Esophagus muscularis mucosa (tissue), 3 donors: ENCODE data around the gene CELF4.

Experiments
- POLR2AphosphoS5 ChIP-seq, 2 donors: sonication (generic); formaldehyde crosslinking; IDR thresholded peaks; one replicate each; pipeline ENCODE4 v1.6.1; 2017; ENCODE audit warnings: antibody characterized with exemption in 2 of 2
- TF ChIP-seq, protein P1 (sequence below), 3 experiments: fragments of 200-600 bp in 2 of 3; fragments of 450-650 bp in 1 of 3; sonication (generic) in 2 of 3; IDR thresholded peaks; one replicate each; pipeline ENCODE4 v1.5.1; 2017 to 2019; ENCODE audit warnings: antibody characterized with exemption in 3 of 3, mild to moderate bottlenecking in 2 of 3, moderate library complexity in 1 of 3

DNA sequence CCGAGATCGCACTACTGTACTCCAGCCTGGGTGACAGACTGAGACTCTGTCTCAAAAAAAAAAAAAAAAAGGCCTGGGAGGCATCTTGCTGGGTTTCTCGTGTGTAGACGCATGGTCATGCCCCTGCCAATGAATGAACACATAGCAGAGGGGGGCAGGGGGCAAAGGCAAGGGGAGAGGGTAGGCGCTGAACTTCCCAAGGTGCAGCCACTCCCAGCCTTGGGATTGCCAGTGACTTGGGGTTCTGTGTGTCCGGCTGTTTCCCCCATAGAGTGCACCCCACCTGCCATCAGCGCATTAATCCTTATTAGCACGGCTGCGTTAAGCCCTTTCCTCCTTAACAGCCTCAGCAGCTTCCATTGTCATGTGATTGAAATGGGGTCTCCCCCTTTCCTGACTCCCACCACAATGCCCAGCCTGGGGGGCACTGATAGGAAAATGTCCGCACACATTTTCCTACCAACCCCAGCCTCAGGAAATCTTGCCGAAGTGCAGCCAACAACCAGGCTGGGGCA is 225.8 kb downstream of the CELF4 start:
- TF ChIP-seq, protein P1, sequence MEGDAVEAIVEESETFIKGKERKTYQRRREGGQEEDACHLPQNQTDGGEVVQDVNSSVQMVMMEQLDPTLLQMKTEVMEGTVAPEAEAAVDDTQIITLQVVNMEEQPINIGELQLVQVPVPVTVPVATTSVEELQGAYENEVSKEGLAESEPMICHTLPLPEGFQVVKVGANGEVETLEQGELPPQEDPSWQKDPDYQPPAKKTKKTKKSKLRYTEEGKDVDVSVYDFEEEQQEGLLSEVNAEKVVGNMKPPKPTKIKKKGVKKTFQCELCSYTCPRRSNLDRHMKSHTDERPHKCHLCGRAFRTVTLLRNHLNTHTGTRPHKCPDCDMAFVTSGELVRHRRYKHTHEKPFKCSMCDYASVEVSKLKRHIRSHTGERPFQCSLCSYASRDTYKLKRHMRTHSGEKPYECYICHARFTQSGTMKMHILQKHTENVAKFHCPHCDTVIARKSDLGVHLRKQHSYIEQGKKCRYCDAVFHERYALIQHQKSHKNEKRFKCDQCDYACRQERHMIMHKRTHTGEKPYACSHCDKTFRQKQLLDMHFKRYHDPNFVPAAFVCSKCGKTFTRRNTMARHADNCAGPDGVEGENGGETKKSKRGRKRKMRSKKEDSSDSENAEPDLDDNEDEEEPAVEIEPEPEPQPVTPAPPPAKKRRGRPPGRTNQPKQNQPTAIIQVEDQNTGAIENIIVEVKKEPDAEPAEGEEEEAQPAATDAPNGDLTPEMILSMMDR (IDR thresholded peaks at IDR 0.05): no peak
- no peak for TF ChIP-seq POLR2AphosphoS5 (IDR thresholded peaks at IDR 0.05)
